OCI-LY7 (cell line): ENCODE results near the gene ST8SIA5. TPM values are rescaled to one million over a fixed set of nuclear protein-coding genes. Genes with fewer than 3 reads are reported as not detected.

Experiments used
- BruUV-seq: library from RNA; stranded (reverse); fragments of 400-500 nt; replicated peaks from 2 replicates; lab custom pipeline; 2021; lab: Mats Ljungman, UMichigan
- CTCF ChIA-PET: fragments of 300-600 bp; sonication (Branson Sonifier 250); formaldehyde crosslinking; loops from one replicate; lab custom pipeline; 2022; ENCODE audit warnings: antibody characterized with exemption; ENCODE audit not compliant: unreplicated experiment; lab: Charles Lee
- POLR2A ChIA-PET: fragments of 300-600 bp; sonication (Branson Sonifier 250); formaldehyde crosslinking; loops from one replicate; lab custom pipeline; 2022; ENCODE audit warnings: antibody characterized with exemption; lab: Charles Lee
- DNase-seq: peaks from one replicate; pipeline ENCODE4 v3.0.0-alpha.2; 2015; ENCODE audit warnings: low spot score
- H2AFZ ChIP-seq: fragments of 200-600 bp; sonication (generic), shearing (Covaris generic); 2 replicates; pipeline ENCODE4 v1.6.1; 2014; ENCODE audit warnings: mild to moderate bottlenecking, antibody characterized with exemption, low read length, moderate library complexity
- H3K27ac ChIP-seq: fragments of 200-600 bp; sonication (generic); 2 replicates; pipeline ENCODE4 v1.5.1; 2014; ENCODE audit warnings: mixed run types, low read depth, mild to moderate bottlenecking, moderate library complexity, low read length, inconsistent platforms; ENCODE audit not compliant: poor library complexity, severe bottlenecking
- H3K36me3 ChIP-seq: fragments of 200-600 bp; sonication (generic); 2 replicates; pipeline ENCODE4 v1.6.1; 2014; ENCODE audit warnings: mild to moderate bottlenecking, antibody characterized with exemption, low read length, moderate library complexity, mixed read lengths; ENCODE audit not compliant: insufficient read depth
- H3K4me1 ChIP-seq: fragments of 200-600 bp; sonication (generic); 2 replicates; pipeline ENCODE4 v1.5.1; 2014; ENCODE audit warnings: mild to moderate bottlenecking, low read length; ENCODE audit not compliant: insufficient read depth, poor library complexity, severe bottlenecking
- H3K4me2 ChIP-seq: fragments of 200-600 bp; sonication (generic); 2 replicates; pipeline ENCODE4 v1.6.1; 2014; ENCODE audit warnings: mild to moderate bottlenecking, low read length
- H3K4me3 ChIP-seq: fragments of 200-600 bp; sonication (generic); 2 replicates; pipeline ENCODE4 v1.5.1; 2014; ENCODE audit warnings: mild to moderate bottlenecking, low read depth, low read length; ENCODE audit not compliant: poor library complexity, severe bottlenecking
- H3K79me2 ChIP-seq: fragments of 200-600 bp; sonication (generic); 2 replicates; pipeline ENCODE4 v1.6.1; 2016; ENCODE audit warnings: low read depth, mild to moderate bottlenecking, low read length, moderate library complexity, mixed read lengths; ENCODE audit not compliant: insufficient read depth
- H3K9me2 ChIP-seq: fragments of 200-600 bp; sonication (generic); 2 replicates; pipeline ENCODE4 v1.6.1; 2016; ENCODE audit warnings: mild to moderate bottlenecking, low read length, mixed read lengths; ENCODE audit not compliant: insufficient read depth
- H3K9me3 ChIP-seq: fragments of 200-600 bp; sonication (generic); 2 replicates; pipeline ENCODE4 v1.6.1; 2014; ENCODE audit warnings: mild to moderate bottlenecking, mixed run types, low read length, mixed read lengths
- H4K20me1 ChIP-seq: fragments of 200-600 bp; sonication (generic); 2 replicates; pipeline ENCODE4 v1.6.1; 2014; ENCODE audit warnings: mild to moderate bottlenecking, antibody characterized with exemption, low read length, moderate library complexity, mixed read lengths; ENCODE audit not compliant: insufficient read depth
- EZH2phosphoT487 ChIP-seq: fragments of 200-600 bp; sonication (generic); IDR thresholded peaks from 2 replicates; pipeline ENCODE4 v1.6.1; 2018; ENCODE audit warnings: low read depth, borderline replicate concordance, mild to moderate bottlenecking, mixed run types, antibody characterized with exemption, low read length, moderate library complexity, mixed read lengths
- intact Hi-C: fragments of 100-400 bp; cut with micrococcal nuclease; formaldehyde crosslinking; loops from one replicate; pipeline ENCODE4 v1.10.0; 2022; ENCODE audit not compliant: unreplicated experiment
- total RNA-seq, 2 experiments: library from RNA; depleted of rRNA in 1 of 2; stranded (reverse); fragments of >200 nt in 1 of 2; shearing (Covaris generic) in 1 of 2; gene quantifications; 2 replicates each; pipeline ENCODE4 v1.2.3, GENCODE V29; 2014 to 2022
- TF ChIP-seq, protein P1 (sequence below): fragments of 200-600 bp; sonication (generic); conservative IDR thresholded peaks from 2 replicates; pipeline ENCODE4 v1.5.1; 2014; ENCODE audit warnings: mild to moderate bottlenecking, antibody characterized with exemption, low read length, moderate library complexity, mixed read lengths

ST8SIA5 gene
- total RNA-seq, 2 experiments from 2014 or later: 0.28 TPM; not detected in 1

GRCh38 chr18:46677611-46678010, 79.2 kb downstream of the ST8SIA5 start:
- no TSS peak for BruUV-seq
- ChIA-PET POLR2A (interaction anchor here (0.6 kb wide), 1 partner anchor 20 kb away, joined by 3 read pairs; no protein-coding TSS in a partner anchor), CTCF (no interaction called here)
- Histone ChIP-seq H4K20me1 (no peaks in the 10 kb centered on the region), H3K4me2 (no peak overlapping the region), H3K27ac (no peak overlapping the region), H3K9me3 (no peaks in the 10 kb centered on the region), H3K4me1 (peaks cover 65% of the 10 kb centered on the region), H2AFZ (no peak overlapping the region), H3K79me2 (no peaks in the 10 kb centered on the region), H3K4me3 (no peak overlapping the region), H3K9me2 (no peaks in the 10 kb centered on the region), H3K36me3 (no peaks in the 10 kb centered on the region)
- intact Hi-C loops: no loop called here
- TF ChIP-seq, protein P1, sequence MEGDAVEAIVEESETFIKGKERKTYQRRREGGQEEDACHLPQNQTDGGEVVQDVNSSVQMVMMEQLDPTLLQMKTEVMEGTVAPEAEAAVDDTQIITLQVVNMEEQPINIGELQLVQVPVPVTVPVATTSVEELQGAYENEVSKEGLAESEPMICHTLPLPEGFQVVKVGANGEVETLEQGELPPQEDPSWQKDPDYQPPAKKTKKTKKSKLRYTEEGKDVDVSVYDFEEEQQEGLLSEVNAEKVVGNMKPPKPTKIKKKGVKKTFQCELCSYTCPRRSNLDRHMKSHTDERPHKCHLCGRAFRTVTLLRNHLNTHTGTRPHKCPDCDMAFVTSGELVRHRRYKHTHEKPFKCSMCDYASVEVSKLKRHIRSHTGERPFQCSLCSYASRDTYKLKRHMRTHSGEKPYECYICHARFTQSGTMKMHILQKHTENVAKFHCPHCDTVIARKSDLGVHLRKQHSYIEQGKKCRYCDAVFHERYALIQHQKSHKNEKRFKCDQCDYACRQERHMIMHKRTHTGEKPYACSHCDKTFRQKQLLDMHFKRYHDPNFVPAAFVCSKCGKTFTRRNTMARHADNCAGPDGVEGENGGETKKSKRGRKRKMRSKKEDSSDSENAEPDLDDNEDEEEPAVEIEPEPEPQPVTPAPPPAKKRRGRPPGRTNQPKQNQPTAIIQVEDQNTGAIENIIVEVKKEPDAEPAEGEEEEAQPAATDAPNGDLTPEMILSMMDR: peak; percentile 43
- no peak for TF ChIP-seq EZH2phosphoT487
- no peak for DNase-seq

DNA sequence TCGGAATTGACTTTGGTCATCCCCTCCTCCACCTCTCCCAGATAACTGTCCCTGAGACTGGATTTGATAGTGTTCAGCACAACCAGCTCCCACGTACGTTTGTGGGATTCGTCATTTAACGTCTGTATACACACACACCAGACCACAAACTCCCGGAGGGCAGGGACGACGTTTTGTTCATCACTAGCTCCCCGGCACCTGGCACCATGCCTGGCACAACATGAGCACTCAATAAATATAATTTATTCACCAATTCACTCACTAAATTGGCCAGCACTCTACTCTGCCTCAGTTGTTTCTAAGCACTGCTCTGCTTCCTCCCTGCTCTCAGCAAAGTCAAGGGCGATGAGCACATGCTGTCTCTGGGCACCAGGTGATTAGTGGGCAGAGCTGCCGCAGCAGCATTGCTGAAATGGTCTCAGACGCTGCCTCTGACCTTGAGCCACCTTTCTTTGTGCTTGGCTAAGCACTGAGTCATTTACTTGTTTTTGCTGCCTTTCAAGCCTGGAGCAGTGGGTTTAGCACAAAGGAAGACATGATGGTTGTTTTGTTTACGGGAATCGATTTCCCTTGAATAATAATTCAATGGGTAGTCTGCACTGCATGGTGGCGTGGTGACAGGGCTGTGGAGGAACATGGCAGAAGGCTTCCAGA, 80.5 kb downstream of the ST8SIA5 start:
- H3K4me2 ChIP-seq: no peak overlapping the region
- H3K79me2 ChIP-seq: no peaks in the 10 kb centered on the region
- CTCF ChIA-PET: no interaction called here
- no peak for TF ChIP-seq EZH2phosphoT487
- H3K9me3 ChIP-seq: no peaks in the 10 kb centered on the region
- H2AFZ ChIP-seq: no peak overlapping the region
- H4K20me1 ChIP-seq: no peaks in the 10 kb centered on the region
- POLR2A ChIA-PET: no interaction called here
- intact Hi-C loops: no loop called here
- H3K36me3 ChIP-seq: no peaks in the 10 kb centered on the region
- no peak overlapping the region for H3K27ac ChIP-seq
- no peaks in the 10 kb centered on the region for H3K9me2 ChIP-seq
- peaks cover 57% of the 10 kb centered on the region for H3K4me1 ChIP-seq
- no peak overlapping the region for H3K4me3 ChIP-seq
- BruUV-seq: no TSS peak
- DNase-seq: no peak

DNA sequence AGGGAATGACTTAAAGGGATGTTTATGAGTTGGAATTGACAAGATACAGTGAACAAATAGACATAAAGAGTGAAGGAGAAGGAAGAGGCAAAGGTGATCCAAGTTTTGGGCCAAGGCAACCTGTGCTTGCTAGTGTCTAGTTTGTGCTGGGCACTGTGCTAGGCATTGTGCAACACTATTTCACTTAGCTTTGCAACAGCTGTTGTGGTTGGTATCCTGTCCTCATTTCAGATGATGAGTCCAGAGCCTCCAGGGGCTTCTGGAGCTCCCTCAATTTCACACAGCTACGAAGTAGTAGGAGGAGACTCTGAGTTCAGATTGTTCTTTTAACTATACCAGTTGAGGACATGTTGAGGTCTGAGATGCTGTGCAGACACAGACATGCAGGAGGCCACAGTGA, 81.7 kb downstream of the ST8SIA5 start:
- ChIA-PET CTCF (no interaction called here), POLR2A (no interaction called here)
- BruUV-seq: no TSS peak
- H3K9me2 ChIP-seq: no peaks in the 10 kb centered on the region
- intact Hi-C loops: no loop called here
- H3K27ac ChIP-seq: no peak overlapping the region
- H3K4me1 ChIP-seq: peaks cover 45% of the 10 kb centered on the region
- H3K4me3 ChIP-seq: no peak overlapping the region
- H2AFZ ChIP-seq: no peak overlapping the region
- TF ChIP-seq, protein P1: no peak
- TF ChIP-seq EZH2phosphoT487: no peak
- H4K20me1 ChIP-seq: no peaks in the 10 kb centered on the region
- H3K36me3 ChIP-seq: no peaks in the 10 kb centered on the region
- H3K9me3 ChIP-seq: no peaks in the 10 kb centered on the region
- no peak for DNase-seq
- H3K79me2 ChIP-seq: no peaks in the 10 kb centered on the region
- H3K4me2 ChIP-seq: no peak overlapping the region
